Measurements from ENCODE around the gene SVOP.

GRCh38 chr12:108918206-108918605 lies 102.7 kb downstream of the SVOP start:
- TF ChIP-seq, protein P1, sequence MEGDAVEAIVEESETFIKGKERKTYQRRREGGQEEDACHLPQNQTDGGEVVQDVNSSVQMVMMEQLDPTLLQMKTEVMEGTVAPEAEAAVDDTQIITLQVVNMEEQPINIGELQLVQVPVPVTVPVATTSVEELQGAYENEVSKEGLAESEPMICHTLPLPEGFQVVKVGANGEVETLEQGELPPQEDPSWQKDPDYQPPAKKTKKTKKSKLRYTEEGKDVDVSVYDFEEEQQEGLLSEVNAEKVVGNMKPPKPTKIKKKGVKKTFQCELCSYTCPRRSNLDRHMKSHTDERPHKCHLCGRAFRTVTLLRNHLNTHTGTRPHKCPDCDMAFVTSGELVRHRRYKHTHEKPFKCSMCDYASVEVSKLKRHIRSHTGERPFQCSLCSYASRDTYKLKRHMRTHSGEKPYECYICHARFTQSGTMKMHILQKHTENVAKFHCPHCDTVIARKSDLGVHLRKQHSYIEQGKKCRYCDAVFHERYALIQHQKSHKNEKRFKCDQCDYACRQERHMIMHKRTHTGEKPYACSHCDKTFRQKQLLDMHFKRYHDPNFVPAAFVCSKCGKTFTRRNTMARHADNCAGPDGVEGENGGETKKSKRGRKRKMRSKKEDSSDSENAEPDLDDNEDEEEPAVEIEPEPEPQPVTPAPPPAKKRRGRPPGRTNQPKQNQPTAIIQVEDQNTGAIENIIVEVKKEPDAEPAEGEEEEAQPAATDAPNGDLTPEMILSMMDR (IDR thresholded peaks at IDR 0.05; ENCODE audit: insufficient read depth, low read length, poor library complexity, severe bottlenecking), result no peak
- TF ChIP-seq EZH2phosphoT487 (conservative IDR thresholded peaks at IDR 0.05; ENCODE audit: low read length), result no peak

Measured in SU-DHL-6 (cell line).